Loucy (cell line): ENCODE data around the gene PLEKHA7.

ENCODE experiments used
- CTCF ChIP-seq: fragments of 200-600 bp; sonication (generic); conservative IDR thresholded peaks from 2 replicates; pipeline ENCODE4 v1.5.1; 2014; ENCODE audit warnings: mild to moderate bottlenecking, antibody characterized with exemption, low read length
- EZH2phosphoT487 ChIP-seq: fragments of 200-600 bp; IDR thresholded peaks from 2 replicates; pipeline ENCODE4 v1.6.1; 2018; ENCODE audit warnings: antibody characterized with exemption, mild to moderate bottlenecking, moderate library complexity, borderline replicate concordance

- TF ChIP-seq CTCF: no peak
- TF ChIP-seq EZH2phosphoT487: no peak
Measured at GRCh38 chr11:16963316-16963876, 50.8 kb downstream of the PLEKHA7 start.
